Stimulated activated CD4-positive, alpha-beta T cell treated with anti-CD3 and anti-CD28 coated beads, Interleukin-12 subunit alpha, Interleukin-12 subunit beta, amount 100 ng/mL, for 4 hours (primary cell): ENCODE data around the gene DNAJB6.
"Not testable (repeated sequence)": the region's sequence is repeated elsewhere in the genome, so short reads cannot be mapped to it uniquely, and the experiment has no call there.

ENCODE experiments used
- DNase-seq: peaks from one replicate; pipeline ENCODE4 v3.0.0-alpha.2; 2020

Gene DNAJB6

DNA sequence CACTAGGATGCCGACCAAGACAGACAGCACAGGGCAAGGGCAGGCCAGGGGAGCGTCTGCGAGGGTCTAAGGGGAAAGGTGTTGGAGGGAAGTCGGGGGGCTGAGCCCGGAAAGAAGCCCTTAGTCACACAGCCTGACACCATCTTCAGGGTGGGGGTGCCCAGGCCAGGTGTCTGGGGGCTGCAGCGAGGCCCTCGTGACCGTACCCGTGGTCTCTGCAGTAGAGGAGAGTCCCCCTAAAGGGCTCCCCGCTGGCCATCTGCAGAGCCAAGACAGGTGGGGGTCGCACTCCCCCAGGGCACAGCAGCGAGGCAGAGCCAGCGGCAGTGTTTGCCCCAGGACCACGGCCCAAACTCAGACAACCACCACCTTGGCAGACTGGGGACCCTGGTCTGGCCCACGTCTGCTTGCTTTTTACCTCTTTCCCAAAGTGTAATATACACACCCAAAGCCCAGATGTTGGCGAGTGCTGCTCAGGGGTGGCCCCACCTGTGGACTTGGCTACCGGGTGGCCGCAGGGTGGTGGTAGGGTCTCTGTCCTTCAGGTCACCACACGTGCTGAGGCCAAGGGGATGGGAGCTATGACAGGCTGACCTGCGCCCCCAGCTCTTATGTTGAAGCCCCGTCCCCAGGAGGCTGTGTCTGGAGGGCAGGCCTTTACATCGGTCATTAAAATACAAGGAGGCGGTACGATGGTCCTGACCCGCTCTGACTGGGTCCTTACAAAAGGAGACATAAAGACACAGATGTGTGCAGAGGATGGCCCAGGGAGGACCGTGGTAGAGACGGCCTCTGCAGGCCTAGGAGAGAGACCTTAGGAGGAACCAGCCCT lies 107.4 kb downstream of the DNAJB6 start:
- no peak for DNase-seq

DNA sequence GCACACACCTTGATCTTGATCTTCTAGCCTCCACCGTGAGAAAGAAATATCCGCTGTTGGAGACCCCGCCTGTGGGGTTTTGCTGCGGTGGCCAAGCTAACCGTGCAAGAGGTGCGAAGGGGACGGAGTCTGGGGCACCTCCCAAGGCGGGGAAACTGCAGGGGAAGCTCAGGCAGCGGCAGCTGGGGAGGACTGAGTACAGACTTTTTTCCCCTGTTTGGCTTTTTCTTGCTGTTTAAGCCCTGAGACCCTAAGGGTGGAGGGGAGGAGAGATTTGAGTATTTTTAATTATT lies 108.0 kb downstream of the DNAJB6 start:
- no peak for DNase-seq

DNA sequence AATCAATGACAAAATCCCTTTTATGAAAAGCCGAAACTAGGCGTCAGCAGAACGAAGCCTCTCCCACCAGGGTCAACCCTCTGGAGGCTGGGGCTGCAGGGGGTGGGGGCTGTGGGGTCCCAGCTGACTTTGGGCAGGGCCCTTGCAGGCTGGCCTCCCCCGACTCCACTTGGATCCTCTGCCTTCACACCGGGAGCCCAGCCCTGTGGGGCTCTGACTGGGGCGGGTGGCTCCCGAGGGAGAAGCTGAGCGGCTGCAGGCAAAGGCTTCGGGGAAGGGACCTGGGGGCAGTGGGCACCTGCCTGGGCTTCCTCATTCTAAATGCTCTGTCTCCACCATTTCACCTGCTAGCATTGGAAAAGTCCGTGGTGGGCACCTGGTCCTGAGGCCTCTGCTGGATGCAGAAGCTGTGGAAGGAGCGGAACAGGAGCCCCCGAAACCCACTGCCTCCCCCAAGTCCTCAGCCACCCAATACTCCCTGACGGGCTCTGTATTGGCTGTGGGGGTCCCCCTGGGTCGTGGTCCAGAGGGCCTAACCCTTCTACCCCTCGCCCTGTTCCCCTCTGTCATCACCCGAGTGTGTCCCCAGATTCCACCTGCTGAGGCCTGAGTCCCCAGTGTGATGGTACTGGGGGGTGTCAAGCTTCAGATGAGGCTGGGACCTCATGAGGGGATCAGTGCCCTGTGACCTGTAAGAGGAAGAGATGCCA lies 108.6 kb downstream of the DNAJB6 start:
- DNase-seq = no peak

DNA sequence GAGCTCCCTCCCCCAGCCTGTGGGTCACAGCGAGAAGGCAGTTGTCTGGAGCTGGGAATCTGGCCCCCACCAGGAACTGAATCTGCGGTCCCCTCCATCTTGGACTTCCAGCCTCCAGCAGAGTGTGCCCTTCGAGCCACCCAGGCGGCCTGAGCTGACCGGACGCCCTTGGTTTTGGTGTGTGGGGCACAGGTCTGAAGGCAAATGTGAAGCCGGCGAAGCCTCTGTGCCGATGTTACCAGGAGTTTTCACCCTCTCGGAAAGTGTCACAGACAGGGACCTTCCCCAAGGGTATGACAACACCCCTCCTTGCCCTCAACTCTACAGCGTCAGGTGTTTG lies 109.1 kb downstream of the DNAJB6 start:
- DNase-seq = no peak

DNA sequence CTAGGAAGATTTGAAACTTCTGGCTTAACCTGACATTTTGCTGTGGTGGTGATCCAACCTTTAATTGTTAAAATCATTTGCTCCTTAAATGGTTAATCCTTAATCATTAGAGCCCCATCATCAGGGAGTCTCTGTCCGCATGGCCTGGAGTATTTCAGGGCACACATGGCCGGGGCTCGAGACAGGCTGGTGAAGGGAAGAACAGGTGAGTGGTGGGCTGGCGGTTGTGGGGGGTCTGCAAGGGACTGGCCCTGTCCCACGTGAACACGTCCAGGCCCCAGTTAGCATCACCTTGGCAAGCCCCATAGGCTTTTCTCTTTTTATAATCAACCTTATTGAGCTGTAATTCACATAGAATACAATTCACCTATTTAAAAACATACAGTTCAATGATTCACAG lies 109.5 kb downstream of the DNAJB6 start:
- no peak for DNase-seq

DNA sequence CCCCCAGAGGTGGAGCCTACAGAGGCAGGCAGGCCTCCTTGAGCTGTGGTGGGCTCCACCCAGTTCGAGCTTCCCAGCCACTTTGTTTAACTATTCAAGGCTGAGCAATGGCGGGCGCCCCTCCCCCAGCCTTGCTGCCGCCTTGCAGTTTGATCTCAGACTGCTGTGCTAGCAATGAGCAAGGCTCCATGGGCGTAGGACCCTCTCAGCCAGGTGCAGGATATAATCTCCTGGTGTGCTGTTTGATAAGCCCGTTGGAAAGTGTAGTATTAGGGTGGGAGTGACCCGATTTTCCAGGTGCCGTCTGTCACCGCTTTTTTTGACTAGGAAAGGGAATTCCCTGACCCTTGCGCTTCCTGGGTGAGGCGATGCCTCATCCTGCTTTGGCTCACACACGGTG lies 117.2 kb downstream of the DNAJB6 start:
- not testable (repeated sequence) for DNase-seq

DNA sequence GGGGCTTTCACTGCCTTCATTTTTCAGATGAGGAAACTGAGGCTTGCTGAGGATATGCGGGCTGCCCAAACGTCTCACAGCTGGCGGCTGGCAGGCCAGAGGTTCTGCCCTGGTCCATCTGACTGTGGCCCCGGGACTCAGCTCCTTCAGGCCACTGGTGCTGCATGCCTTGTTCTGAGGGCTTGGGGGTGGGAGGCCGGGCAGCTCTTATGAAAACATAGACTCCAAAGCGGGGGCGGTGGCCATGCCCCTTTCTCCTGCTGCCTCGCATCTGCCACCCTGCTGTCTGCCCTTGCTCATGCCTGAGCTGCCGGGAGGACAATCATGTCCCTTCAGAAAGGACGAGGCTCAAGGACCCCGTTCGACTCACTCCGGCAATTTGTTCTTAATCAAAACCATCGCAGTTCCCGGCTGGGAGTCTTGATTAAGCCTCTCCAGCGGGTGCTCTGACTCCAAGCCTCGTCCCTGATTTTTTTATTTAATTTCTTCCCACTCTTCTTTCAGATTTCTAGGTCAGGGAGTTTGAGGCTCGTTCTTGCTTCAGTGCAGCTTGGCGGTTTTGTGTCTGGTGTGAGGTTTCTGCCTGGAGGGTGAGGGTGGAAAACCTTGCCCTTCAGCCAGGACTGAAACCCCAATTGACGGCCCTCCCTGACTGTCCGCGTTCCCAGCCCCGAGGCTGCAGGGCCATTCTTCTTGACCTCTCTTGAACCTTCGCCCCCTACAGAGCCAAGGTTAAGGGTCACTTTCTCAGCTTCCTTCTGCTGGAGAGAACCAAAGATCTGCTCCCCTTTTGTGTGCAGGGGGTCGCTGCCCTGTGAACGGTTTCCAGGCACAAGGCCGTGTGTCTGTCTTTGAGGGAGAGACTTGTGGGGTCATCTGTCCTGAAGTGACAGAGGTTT lies 120.8 kb downstream of the DNAJB6 start:
- DNase-seq = no peak

DNA sequence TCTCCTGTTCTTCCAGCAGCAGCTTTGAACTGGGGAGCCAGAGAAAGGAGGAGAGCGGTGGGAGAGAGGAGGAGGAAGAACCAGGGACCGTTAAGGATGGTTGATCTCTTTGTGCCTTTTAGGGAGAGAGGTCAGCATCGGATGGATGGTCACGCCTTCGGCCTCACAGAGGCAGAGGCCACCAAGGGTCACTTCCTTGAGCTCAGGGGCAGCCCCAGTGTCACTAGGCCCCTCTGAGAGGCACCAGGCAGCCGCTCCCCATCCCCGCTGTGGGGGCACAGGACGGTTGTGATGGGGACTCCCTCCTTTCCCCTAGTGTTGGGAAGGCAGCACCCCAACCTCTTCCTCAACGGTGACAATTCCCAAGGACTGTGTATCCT lies 121.4 kb downstream of the DNAJB6 start:
- no peak for DNase-seq

DNA sequence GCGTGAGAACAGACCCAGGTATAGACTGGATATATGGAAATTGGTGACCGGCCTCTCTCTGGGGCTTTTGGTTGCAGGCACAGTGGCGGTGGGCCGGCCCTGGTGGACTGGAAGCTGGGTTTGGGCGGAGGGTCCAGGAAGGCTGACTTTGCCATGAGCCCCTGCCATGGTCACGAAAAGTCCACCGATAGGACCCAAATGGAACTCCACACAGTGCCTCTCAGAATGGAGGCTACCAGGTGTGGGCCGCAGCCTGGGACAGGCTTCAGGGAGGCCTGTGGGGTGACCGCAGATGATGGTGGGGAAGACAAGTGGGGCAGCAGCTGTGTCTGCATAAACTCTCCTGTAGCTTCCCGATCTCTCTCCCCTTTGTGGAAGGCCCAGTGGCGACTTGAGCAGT lies 123.2 kb downstream of the DNAJB6 start:
- DNase-seq = no peak

DNA sequence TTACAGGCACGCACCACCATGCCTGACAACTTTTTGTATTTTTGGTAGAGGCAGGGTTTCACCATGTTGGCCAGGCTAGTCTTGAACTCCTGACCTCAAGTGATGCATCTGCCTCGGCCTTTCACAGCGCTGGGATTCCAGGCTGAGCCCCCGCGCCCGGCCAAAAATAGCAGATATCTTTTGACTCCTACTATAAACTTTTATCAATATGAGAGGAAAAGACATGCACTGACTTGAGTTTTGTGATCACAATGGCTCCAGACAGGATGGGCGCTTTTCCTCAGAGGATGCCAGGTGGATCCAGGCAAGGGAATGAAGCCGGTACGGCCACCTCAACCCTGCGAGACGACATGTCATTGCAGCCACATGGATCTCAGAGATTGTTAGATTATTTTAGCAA lies 123.9 kb downstream of the DNAJB6 start:
- DNase-seq = no peak

DNA sequence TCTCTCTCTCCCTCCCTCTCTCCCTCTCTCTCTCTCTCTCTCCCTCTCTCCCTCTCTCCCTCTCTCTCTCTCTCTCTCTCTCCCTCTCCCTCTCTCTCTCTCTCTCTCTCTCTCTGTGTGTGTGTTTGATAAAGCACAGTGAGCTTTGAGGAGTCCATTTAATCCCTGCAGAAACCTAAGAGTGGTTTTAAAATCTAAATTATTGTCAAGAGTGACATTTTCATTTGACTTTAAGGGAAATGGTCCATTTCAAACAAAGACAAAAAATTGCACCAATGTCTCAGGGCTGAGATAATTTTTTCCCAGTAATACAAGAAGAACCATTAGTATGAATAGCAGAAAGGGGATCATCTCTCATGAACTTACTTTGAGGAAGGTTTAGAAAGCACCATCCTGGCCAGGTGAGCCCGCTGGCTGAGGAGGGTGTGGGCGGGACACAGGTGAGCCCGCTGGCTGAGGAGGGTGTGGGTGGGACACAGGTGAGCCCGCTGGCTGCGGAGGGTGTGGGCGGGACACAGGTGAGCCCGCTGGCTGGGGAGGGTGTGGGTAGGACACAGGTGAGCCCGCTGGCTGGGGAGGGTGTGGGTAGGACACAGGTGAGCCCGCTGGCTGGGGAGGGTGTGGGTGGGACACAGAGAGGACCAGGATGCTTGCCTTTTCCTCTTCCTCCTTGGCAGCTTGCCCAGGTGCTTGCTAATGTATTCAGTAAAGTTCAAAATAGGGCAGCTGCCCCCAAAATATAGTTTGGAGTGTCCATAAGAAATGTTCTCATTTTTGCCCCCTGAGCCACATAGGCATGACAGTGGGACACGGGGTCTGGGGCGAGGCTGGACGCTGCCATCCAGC lies 125.0 kb downstream of the DNAJB6 start:
- no peak for DNase-seq

DNA sequence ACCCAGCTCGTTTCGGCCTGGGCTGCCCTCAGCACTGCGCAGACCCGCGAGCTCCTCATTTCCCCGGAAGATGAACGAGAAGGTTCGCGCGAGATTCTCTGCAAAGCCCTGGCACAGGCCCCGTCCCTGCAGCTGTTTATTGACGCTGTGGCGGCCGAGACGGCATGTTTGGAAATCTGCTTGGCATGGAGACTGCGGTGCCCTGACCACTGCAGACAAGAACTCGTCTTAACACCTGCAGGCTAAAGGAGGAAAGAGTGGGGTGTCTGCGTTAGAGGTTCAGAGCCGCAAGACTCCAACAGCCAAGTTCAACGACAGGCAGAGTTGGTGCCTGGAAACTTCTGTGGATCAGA lies 125.6 kb downstream of the DNAJB6 start:
- no peak for DNase-seq

DNA sequence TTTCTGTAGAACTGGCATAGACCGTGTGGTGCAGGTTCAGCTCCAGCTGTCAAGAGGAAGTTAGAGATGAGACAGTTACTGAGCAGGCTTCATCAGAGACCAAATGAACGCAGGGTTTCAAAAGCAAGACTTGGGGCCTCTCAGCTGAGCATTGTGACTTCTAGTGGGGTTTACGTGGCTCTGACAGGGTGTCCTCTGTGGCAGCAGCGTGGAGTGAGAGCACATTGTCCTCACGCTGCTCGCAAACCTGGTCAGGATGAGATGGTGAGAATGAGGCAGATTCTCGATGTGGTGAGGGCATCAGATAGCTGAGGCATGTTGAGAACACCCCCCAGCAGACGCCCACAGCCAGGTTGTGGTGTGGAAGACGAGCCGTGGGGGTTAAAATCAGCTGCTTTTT lies 126.0 kb downstream of the DNAJB6 start:
- DNase-seq = no peak

DNA sequence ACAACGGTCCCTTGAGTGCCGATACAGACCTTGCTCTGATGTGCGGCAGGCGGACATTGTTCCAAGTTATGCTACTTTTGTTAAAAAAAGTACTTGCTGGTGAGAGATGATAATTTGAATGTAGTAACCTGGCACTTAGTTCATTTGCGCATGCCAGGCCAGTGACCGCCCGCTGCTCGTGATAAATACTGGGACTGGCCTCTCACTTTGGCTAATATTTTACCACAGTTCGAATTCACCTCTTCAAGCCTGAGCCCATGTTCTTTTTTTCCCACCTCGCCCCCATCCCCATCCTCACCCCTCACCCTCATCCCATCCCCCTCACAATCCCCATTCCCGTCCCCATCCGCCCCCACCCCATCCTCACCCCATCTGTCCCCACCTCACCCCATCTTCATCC lies 126.4 kb downstream of the DNAJB6 start:
- no peak for DNase-seq

DNA sequence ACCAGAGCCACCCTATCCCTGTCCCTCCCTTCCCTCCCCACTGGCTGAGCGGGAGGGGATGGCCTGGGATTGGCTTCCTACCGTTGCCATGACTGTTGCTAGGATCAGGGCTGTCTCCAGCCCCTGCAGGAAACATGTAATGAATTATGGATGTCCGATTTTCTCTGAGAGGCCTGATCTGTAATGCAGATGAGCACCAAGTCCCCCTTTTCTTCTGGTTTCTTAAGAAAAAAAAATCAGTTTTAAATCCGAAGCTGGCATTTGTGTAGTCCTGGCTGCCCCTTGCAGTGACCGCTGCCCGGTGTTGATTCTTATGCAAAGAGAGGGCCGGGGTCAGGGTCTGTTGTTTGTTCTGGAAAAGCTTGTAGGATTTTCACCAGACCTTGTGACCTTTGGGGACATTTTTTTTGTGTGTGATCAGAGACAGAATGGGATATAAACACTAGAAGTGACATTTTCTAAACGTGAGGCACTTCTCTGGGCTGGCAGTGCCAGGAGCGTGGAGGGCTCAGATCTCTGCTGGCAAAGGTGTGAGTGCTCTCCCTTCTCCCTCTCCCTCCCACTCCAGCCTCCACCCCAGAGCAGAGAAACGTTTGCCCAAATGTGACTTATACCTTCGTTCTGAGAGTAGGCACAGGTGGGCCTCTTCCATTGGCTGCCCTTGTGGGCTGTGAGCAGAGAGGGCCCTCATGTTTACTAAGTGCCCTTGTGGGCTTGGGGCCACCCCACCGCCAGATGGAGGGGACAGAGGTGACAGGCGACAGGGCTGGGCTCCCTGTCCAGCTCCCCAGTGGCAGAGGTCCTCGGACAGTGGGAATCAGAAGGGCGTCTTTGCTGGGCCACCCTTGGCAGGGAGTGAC lies 127.5 kb downstream of the DNAJB6 start:
- no peak for DNase-seq

DNA sequence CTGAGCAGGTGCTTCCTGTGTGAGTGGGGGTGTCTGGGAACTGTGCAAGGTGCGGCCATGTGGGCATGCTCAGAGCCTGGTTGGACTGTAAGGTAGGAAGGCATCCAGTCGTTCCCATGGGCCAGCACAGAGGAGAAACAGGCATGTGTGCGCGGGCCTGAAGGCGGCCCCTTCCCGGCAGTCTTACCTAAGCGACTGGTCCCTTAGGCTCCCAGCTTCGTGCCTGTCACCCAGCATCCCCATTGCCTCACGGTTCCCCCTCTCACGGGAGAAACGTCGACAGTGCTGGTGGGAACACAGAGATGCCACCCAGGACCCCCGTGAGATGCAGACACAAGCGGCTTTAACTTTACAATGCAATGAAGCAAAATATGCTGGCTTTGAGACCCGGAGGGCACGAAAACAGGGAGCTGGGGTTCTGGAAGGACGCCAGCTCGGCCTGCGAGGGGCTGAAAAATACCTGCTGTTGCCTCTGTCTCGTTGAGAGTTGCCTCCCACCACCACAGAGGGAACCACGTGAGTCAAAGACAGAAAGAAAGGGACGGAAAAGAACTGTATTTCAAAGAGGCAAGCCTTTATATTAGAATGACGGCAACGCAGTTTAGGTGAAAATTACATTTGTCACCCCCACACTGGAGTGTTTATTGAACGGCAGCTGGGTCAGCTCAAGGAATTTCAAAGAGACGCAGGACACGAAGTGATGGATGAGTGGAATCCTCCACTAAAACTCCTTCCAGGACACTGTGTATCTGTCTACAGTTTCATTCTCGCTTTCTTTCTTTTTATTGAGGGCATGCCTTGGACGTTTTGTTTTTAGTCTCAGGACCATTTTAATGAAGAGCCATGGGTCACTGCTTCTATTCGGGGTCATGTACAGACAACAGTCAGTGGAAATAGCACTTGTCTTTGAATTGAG lies 128.4 kb downstream of the DNAJB6 start:
- DNase-seq = no peak

DNA sequence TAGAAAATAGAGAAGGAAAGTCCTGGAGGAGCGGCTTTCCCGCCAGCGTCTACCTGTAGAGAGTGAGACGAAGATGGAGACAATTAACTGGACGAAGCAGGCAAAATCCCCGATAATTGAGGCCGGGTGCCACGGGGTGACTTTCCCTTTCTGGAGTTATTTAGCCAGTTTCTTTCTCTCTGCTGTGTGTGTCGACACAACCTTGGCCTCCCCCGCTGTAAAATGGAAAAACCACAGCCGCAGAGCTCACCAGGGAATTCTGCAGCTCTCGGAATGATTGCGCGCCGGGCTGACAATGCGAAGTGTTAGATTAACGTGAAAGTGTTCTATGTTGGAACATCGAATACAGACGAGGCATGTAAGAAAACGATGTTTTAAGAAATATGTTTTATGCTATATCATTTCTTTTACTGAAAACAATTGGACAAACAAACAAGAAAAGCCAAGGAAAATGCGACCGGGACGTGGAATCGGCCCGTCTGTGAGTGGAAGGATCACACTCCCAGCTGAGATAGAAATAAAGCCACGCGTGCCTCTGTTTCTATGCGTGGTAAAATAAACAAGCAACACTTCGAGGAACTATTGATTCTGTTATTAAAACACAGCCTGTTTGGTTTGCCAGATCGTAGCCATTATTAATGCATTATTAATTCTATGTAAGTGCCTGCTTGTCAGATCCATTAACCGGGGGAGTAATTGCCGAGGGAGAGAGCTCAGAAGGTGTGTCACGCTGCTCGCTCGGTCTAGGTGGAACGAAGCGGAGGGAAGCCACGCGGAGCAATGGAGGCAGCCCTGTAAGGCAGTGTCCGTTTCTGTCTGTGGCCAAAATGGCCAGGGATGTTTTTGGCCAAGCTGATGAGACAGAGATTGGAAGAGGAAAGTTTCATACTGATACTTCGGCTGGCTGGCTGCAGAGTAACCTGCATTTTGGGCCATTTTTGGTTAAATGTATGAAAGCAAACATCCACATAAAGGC lies 129.4 kb downstream of the DNAJB6 start:
- no peak for DNase-seq

DNA sequence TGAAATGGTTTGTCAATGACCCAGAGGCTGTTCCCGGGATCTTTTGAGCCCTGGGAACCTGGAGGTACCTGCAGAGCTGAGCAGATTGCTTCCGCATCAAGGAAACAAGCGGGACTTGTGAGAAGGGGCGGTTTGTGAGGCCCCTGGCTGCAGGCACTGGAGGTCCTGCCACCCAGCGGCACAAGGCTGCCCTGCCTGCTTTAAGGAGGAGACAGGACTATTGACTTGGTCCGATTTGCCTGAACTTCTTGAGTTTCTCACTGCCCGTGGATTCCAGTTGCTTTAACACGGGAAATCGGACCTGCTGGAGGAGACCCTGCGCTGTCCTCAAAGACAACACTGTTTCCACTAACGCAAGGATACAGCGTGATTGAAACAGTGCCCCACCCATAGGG lies 130.1 kb downstream of the DNAJB6 start:
- DNase-seq = no peak
